ENCODE measurements around the gene TTC33.

- TF ChIP-seq YY1 (IDR thresholded peaks at IDR 0.05; ENCODE audit: insufficient read depth, insufficient read length): no peak
- TF ChIP-seq ZNF274 (IDR thresholded peaks at IDR 0.05; ENCODE audit: low read depth, low read length): no peak
These were observed 183.4 kb downstream of the TTC33 start for GRCh38 chr5:40572391-40572790.

All from NT2/D1 (cell line).